ENCODE results near the gene BAZ2B. TPM values are rescaled to one million over a fixed set of nuclear protein-coding genes. Genes with fewer than 3 reads are reported as not detected.

The BAZ2B gene
- polyA plus RNA-seq, 1 donor from 2014 or later: 150 TPM

DNA sequence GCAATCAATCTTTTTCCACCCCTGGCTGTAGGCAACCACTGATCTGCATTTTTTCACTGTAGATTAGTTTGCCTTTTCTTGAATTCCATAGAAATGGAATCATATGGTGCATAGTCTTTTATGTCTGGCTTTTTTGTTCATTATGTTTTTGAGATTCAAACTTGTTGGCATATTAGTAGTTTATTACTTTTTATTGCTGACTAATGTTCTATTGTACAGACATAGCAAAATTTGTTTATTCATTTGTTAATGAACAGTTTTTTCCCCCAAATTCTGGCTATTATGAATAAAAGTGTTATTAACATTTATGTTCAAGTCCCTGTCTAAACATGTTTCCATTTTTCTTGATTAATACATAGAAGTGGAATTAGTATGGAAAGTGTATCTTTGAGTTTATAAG is 308.4 kb downstream of the BAZ2B start:
- Histone ChIP-seq H3K27ac (ENCODE audit: low read length) (no peak overlapping the region), H4K20me1 (ENCODE audit: insufficient read depth) (no peaks in the 10 kb centered on the region), H3K27me3 (ENCODE audit: insufficient read depth, low read depth, low read length) (no peaks in the 10 kb centered on the region), H3K4me3 (ENCODE audit: low read length) (no peak overlapping the region), H3F3A (ENCODE audit: insufficient read depth, low read length, poor library complexity, severe bottlenecking) (no peaks in the 10 kb centered on the region), H3K9ac (ENCODE audit: low read length) (no peak overlapping the region), H2AFZ (ENCODE audit: low read depth, low read length) (no peak overlapping the region), H3K36me3 (ENCODE audit: insufficient read depth, low read length) (no peaks in the 10 kb centered on the region), H3K9me2 (ENCODE audit: insufficient read depth, low read length) (no peaks in the 10 kb centered on the region), H3K4me2 (ENCODE audit: low read length) (no peak overlapping the region), H3K79me2 (replicated peaks; ENCODE audit: insufficient read depth, low read length) (no peaks in the 10 kb centered on the region), H3K9me3 (ENCODE audit: low read length) (no peaks in the 10 kb centered on the region)
- TF ChIP-seq RAD21 (conservative IDR thresholded peaks at IDR 0.05) (no peak), POLR2AphosphoS5 (IDR thresholded peaks at IDR 0.05) (no peak), EP300 (conservative IDR thresholded peaks at IDR 0.05; ENCODE audit: poor library complexity, severe bottlenecking) (no peak)
- TF ChIP-seq, protein P1, sequence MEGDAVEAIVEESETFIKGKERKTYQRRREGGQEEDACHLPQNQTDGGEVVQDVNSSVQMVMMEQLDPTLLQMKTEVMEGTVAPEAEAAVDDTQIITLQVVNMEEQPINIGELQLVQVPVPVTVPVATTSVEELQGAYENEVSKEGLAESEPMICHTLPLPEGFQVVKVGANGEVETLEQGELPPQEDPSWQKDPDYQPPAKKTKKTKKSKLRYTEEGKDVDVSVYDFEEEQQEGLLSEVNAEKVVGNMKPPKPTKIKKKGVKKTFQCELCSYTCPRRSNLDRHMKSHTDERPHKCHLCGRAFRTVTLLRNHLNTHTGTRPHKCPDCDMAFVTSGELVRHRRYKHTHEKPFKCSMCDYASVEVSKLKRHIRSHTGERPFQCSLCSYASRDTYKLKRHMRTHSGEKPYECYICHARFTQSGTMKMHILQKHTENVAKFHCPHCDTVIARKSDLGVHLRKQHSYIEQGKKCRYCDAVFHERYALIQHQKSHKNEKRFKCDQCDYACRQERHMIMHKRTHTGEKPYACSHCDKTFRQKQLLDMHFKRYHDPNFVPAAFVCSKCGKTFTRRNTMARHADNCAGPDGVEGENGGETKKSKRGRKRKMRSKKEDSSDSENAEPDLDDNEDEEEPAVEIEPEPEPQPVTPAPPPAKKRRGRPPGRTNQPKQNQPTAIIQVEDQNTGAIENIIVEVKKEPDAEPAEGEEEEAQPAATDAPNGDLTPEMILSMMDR (IDR thresholded peaks at IDR 0.05; ENCODE audit: poor library complexity, severe bottlenecking): no peak
- TF ChIP-seq, protein P2, sequence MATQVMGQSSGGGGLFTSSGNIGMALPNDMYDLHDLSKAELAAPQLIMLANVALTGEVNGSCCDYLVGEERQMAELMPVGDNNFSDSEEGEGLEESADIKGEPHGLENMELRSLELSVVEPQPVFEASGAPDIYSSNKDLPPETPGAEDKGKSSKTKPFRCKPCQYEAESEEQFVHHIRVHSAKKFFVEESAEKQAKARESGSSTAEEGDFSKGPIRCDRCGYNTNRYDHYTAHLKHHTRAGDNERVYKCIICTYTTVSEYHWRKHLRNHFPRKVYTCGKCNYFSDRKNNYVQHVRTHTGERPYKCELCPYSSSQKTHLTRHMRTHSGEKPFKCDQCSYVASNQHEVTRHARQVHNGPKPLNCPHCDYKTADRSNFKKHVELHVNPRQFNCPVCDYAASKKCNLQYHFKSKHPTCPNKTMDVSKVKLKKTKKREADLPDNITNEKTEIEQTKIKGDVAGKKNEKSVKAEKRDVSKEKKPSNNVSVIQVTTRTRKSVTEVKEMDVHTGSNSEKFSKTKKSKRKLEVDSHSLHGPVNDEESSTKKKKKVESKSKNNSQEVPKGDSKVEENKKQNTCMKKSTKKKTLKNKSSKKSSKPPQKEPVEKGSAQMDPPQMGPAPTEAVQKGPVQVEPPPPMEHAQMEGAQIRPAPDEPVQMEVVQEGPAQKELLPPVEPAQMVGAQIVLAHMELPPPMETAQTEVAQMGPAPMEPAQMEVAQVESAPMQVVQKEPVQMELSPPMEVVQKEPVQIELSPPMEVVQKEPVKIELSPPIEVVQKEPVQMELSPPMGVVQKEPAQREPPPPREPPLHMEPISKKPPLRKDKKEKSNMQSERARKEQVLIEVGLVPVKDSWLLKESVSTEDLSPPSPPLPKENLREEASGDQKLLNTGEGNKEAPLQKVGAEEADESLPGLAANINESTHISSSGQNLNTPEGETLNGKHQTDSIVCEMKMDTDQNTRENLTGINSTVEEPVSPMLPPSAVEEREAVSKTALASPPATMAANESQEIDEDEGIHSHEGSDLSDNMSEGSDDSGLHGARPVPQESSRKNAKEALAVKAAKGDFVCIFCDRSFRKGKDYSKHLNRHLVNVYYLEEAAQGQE (IDR thresholded peaks at IDR 0.05; ENCODE audit: borderline replicate concordance): no peak

DNA sequence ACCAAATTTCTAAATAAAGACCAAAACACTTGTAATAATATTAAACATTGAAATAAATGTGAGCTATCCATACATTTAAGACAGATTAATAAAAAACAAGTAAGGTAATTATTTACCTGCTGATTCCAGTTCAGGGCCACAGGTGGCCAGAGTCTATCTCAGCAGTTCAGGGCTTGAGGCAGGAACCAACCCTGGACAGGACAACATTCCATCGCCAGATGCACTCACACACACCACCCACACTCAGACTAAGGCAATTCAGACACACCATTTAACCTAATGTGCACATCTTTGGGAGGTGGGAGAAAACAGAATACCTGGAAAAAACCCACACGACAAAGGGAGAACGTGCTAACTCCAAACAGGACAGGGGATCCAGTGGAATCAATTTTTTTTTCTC is 315.8 kb downstream of the BAZ2B start:
- H2AFZ ChIP-seq (ENCODE audit: low read depth, low read length): no peak overlapping the region
- H3K9ac ChIP-seq (ENCODE audit: low read length): no peak overlapping the region

More for the DNA sequence above, 315.8 kb downstream of the BAZ2B start:
- no peak for TF ChIP-seq TAF1 (IDR thresholded peaks at IDR 0.05; ENCODE audit: low read depth)
- TF ChIP-seq, protein P2 (IDR thresholded peaks at IDR 0.05; ENCODE audit: borderline replicate concordance): no peak
- no peak for TF ChIP-seq EZH2 (IDR thresholded peaks at IDR 0.05; ENCODE audit: borderline replicate concordance, insufficient read depth, low read length, poor library complexity, severe bottlenecking)
- no peak for TF ChIP-seq EP300 (conservative IDR thresholded peaks at IDR 0.05; ENCODE audit: poor library complexity, severe bottlenecking)
- TF ChIP-seq, protein P1 (IDR thresholded peaks at IDR 0.05; ENCODE audit: poor library complexity, severe bottlenecking): no peak
- TF ChIP-seq POLR2AphosphoS5 (IDR thresholded peaks at IDR 0.05): no peak
- no peak for TF ChIP-seq SMC3 (conservative IDR thresholded peaks at IDR 0.05; ENCODE audit: poor library complexity)
- TF ChIP-seq MXI1 (conservative IDR thresholded peaks at IDR 0.05; ENCODE audit: poor library complexity, severe bottlenecking): no peak
- no peak for TF ChIP-seq RAD21 (conservative IDR thresholded peaks at IDR 0.05)
- H4K20me1 ChIP-seq (ENCODE audit: insufficient read depth): no peaks in the 10 kb centered on the region
- no peak overlapping the region for H3K27ac ChIP-seq (ENCODE audit: low read length)
- no peaks in the 10 kb centered on the region for H3F3A ChIP-seq (ENCODE audit: insufficient read depth, low read length, poor library complexity, severe bottlenecking)
- no peaks in the 10 kb centered on the region for H3K79me2 ChIP-seq (replicated peaks; ENCODE audit: insufficient read depth, low read length)
- no peaks in the 10 kb centered on the region for H3K9me2 ChIP-seq (ENCODE audit: insufficient read depth, low read length)
- no peak overlapping the region for H3K4me2 ChIP-seq (ENCODE audit: low read length)
- no peaks in the 10 kb centered on the region for H3K27me3 ChIP-seq (ENCODE audit: insufficient read depth, low read depth, low read length)
- no peak overlapping the region for H3K4me3 ChIP-seq (ENCODE audit: low read length)
- no peaks in the 10 kb centered on the region for H3K9me3 ChIP-seq (ENCODE audit: low read length)
- no peaks in the 10 kb centered on the region for H3K36me3 ChIP-seq (ENCODE audit: insufficient read depth, low read length)
